ENCODE measurements around the gene PHF21A.

PHF21A gene

DNA sequence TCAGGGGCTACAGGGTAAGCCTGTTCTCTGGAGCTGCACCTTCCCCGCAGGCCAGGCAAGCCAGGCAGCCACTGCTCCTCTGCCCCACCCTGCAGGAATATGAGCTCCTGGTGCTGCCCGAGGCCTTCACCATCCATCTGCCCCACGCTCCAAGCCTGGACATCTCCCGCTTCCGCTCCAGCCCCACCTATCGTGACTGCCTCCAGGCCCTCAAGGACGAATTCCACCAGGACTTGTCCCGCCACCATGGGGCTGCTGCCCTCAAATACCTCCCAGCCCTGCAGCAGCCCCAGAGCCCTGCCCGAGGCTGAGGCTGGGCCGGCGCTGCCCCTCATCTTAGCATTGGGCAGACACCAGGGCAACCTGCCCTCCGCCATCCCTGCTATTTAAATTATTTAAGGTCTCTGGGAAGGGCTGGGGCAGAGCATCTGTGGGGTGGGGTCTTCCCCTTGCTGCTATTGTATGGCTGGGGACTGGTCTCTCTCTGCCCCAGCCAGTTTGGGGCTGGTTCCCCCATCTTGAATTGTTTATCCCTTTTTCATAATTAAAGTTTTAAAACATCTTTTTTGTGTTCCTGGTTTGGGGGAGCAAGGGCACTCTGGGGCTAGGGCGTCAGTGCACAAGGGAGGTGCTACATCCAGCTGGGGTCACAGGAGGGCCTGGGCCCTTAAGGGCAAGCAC lies 192.6 kb downstream of the PHF21A start:
- no peak overlapping the region for H3K9ac ChIP-seq (ENCODE audit: low read length)
- no peak for TF ChIP-seq EZH2phosphoT487 (IDR thresholded peaks at IDR 0.05; ENCODE audit: low read depth)
- TF ChIP-seq, protein P1, sequence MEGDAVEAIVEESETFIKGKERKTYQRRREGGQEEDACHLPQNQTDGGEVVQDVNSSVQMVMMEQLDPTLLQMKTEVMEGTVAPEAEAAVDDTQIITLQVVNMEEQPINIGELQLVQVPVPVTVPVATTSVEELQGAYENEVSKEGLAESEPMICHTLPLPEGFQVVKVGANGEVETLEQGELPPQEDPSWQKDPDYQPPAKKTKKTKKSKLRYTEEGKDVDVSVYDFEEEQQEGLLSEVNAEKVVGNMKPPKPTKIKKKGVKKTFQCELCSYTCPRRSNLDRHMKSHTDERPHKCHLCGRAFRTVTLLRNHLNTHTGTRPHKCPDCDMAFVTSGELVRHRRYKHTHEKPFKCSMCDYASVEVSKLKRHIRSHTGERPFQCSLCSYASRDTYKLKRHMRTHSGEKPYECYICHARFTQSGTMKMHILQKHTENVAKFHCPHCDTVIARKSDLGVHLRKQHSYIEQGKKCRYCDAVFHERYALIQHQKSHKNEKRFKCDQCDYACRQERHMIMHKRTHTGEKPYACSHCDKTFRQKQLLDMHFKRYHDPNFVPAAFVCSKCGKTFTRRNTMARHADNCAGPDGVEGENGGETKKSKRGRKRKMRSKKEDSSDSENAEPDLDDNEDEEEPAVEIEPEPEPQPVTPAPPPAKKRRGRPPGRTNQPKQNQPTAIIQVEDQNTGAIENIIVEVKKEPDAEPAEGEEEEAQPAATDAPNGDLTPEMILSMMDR (IDR thresholded peaks at IDR 0.05; ENCODE audit: low read depth, low read length) = no peak
- peaks cover 11% of the 10 kb centered on the region for H3K36me3 ChIP-seq (replicated peaks; ENCODE audit: low read depth, low read length)

DNA sequence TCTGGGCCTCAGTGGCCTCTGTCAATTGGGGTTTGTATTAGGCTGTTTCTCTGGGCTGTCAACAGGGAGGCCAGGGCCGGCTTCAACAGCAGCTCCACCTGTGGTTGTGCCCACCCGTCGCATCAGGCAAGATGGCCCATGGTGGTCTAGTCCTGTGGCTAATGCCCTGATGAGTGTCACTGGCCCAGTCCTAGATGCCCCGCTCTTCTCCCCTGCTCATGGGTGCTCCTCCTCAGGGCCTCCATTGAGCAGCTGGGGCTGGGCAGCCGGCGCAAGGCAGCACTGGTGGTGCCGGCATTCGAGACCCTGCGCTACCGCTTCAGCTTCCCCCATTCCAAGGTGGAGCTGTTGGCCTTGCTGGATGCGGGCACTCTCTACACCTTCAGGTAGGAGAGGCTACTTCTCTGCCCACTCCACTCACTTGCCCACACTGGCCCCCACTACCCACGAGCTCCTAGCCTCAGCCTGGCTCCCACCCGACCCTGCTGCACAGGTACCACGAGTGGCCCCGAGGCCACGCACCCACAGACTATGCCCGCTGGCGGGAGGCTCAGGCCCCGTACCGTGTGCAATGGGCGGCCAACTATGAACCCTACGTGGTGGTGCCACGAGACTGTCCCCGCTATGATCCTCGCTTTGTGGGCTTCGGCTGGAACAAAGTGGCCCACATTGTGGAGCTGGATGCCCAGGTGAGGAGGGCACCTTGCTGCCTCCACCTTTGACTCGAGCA lies 193.4 kb downstream of the PHF21A start:
- no peak overlapping the region for H3K27ac ChIP-seq (ENCODE audit: low read length)
- H4K20me1 ChIP-seq (ENCODE audit: insufficient read depth, low read length) = peaks cover 2% of the 10 kb centered on the region; the same call in 1 of the 2 replicates
- H3K9me3 ChIP-seq (ENCODE audit: insufficient read depth, low read length) = no peaks in the 10 kb centered on the region
- H3K4me3 ChIP-seq (ENCODE audit: low read length) = no peak overlapping the region
- no peak overlapping the region for H3K9ac ChIP-seq (ENCODE audit: low read length)
- H2AFZ ChIP-seq (ENCODE audit: low read depth, low read length) = no peak overlapping the region
- no peak overlapping the region for H3K4me2 ChIP-seq (ENCODE audit: low read length)
- H3K36me3 ChIP-seq (replicated peaks; ENCODE audit: low read depth, low read length) = peaks cover 9% of the 10 kb centered on the region
- TF ChIP-seq, protein P1 (IDR thresholded peaks at IDR 0.05; ENCODE audit: low read depth, low read length) = no peak
- no peak for TF ChIP-seq EZH2phosphoT487 (IDR thresholded peaks at IDR 0.05; ENCODE audit: low read depth)
- peaks cover 27% of the 10 kb centered on the region for H3K79me2 ChIP-seq (ENCODE audit: low read length)
- H3K4me1 ChIP-seq (ENCODE audit: low read length) = peaks cover 39% of the 10 kb centered on the region
- H3K27me3 ChIP-seq (ENCODE audit: low read depth, low read length) = no peaks in the 10 kb centered on the region

More for the DNA sequence above, 192.6 kb downstream of the PHF21A start:
- Histone ChIP-seq H3K4me1 (ENCODE audit: low read length) (peaks cover 46% of the 10 kb centered on the region), H3K27ac (ENCODE audit: low read length) (no peak overlapping the region), H3K4me2 (ENCODE audit: low read length) (no peak overlapping the region), H3K79me2 (ENCODE audit: low read length) (peaks cover 30% of the 10 kb centered on the region), H3K9me3 (ENCODE audit: insufficient read depth, low read length) (no peaks in the 10 kb centered on the region), H2AFZ (ENCODE audit: low read depth, low read length) (no peak overlapping the region), H4K20me1 (ENCODE audit: insufficient read depth, low read length) (peaks cover 2% of the 10 kb centered on the region; the same call in 1 of the 2 replicates), H3K27me3 (ENCODE audit: low read depth, low read length) (no peaks in the 10 kb centered on the region), H3K4me3 (ENCODE audit: low read length) (no peak overlapping the region)

DNA sequence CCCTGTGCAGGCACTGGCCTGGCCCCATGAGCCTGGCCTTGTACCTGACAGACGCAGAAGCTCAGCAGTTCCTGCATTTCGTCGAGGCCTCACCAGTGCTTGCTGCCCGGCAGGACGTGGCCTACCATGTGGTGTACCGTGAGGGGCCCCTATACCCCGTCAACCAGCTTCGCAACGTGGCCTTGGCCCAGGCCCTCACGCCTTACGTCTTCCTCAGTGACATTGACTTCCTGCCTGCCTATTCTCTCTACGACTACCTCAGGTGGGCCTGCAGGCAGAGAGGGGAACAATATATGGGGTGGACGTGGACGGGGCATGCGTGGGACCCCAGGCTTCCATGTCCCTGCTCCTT lies 193.9 kb downstream of the PHF21A start:
- Histone ChIP-seq H4K20me1 (ENCODE audit: insufficient read depth, low read length) (peaks cover 2% of the 10 kb centered on the region; the same call in 1 of the 2 replicates), H2AFZ (ENCODE audit: low read depth, low read length) (no peak overlapping the region), H3K27ac (ENCODE audit: low read length) (no peak overlapping the region), H3K4me2 (ENCODE audit: low read length) (no peak overlapping the region), H3K9ac (ENCODE audit: low read length) (no peak overlapping the region), H3K4me1 (ENCODE audit: low read length) (peaks cover 34% of the 10 kb centered on the region), H3K79me2 (ENCODE audit: low read length) (peaks cover 22% of the 10 kb centered on the region), H3K36me3 (replicated peaks; ENCODE audit: low read depth, low read length) (peaks cover 8% of the 10 kb centered on the region), H3K4me3 (ENCODE audit: low read length) (no peak overlapping the region), H3K9me3 (ENCODE audit: insufficient read depth, low read length) (no peaks in the 10 kb centered on the region), H3K27me3 (ENCODE audit: low read depth, low read length) (no peaks in the 10 kb centered on the region)
- no peak for TF ChIP-seq EZH2phosphoT487 (IDR thresholded peaks at IDR 0.05; ENCODE audit: low read depth)
- TF ChIP-seq, protein P1 (IDR thresholded peaks at IDR 0.05; ENCODE audit: low read depth, low read length) = no peak

DNA sequence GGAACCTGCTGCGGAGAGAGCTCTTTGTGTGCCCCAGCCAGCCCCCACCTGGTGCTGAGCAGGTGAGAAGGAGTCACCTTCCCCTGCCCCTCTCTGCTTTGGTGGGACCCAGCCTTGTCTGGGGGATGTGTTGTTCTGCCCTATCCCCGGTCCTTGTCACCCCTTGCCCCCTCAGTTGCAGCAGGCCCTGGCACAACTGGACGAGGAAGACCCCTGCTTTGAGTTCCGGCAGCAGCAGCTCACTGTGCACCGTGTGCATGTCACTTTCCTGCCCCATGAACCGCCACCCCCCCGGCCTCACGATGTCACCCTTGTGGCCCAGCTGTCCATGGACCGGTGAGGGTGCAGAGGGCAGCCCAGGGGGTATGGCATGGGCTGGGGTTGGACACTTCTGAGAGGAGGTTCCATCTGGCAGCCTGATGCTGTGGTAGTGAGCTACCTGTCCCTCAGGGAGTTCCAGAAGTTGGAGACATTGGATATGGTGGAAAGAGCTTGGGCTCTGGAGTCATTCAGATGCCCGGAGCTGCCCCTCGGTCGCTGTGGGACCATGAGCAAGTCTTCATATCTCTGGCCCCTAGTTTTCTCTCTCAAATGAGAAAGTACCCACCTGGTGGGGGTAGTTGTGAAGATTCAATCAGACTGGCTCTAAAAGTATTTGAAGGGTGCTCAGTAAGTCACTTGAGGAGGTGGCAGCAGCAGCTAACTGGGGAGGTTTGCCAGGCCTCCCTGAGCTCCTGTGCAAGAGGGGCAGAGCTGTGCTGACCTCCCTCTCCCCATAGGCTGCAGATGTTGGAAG lies 194.5 kb downstream of the PHF21A start:
- no peak overlapping the region for H3K9ac ChIP-seq (ENCODE audit: low read length)
- H3K27me3 ChIP-seq (ENCODE audit: low read depth, low read length) = no peaks in the 10 kb centered on the region
- peaks cover 16% of the 10 kb centered on the region for H3K79me2 ChIP-seq (ENCODE audit: low read length)
- H3K27ac ChIP-seq (ENCODE audit: low read length) = no peak overlapping the region
- peaks cover 2% of the 10 kb centered on the region; the same call in 1 of the 2 replicates for H4K20me1 ChIP-seq (ENCODE audit: insufficient read depth, low read length)
- H2AFZ ChIP-seq (ENCODE audit: low read depth, low read length) = no peak overlapping the region
- TF ChIP-seq, protein P1 (IDR thresholded peaks at IDR 0.05; ENCODE audit: low read depth, low read length) = no peak
- TF ChIP-seq EZH2phosphoT487 (IDR thresholded peaks at IDR 0.05; ENCODE audit: low read depth) = no peak
- peaks cover 28% of the 10 kb centered on the region for H3K4me1 ChIP-seq (ENCODE audit: low read length)
- peaks cover 3% of the 10 kb centered on the region for H3K36me3 ChIP-seq (replicated peaks; ENCODE audit: low read depth, low read length)
- no peak overlapping the region for H3K4me3 ChIP-seq (ENCODE audit: low read length)
- no peaks in the 10 kb centered on the region for H3K9me3 ChIP-seq (ENCODE audit: insufficient read depth, low read length)
- H3K4me2 ChIP-seq (ENCODE audit: low read length) = no peak overlapping the region

Measured in OCI-LY3 (cell line).